Measurements from ENCODE around the gene SEZ6. TPM values are rescaled to one million over a fixed set of nuclear protein-coding genes. Genes with fewer than 3 reads are reported as not detected.

Gene SEZ6
- total RNA-seq, 1 experiment from 2014 or later, result not detected

- H3K9ac ChIP-seq (ENCODE audit: low read length), result no peak overlapping the region
- no peak for ATAC-seq
- no peaks in the 10 kb centered on the region for H3F3A ChIP-seq (ENCODE audit: low read length, unreplicated experiment)
- no peaks in the 10 kb centered on the region for H3K36me3 ChIP-seq (ENCODE audit: low read depth, low read length)
- no peak overlapping the region for H3K4me3 ChIP-seq (ENCODE audit: low read length)
- BruUV-seq (replicated peaks), result no TSS peak
- POLR2A ChIA-PET (ENCODE audit: unreplicated experiment), result no interaction called here
- H3K9me2 ChIP-seq (replicated peaks; ENCODE audit: low read length), result no peaks in the 10 kb centered on the region
- H3K9me3 ChIP-seq (ENCODE audit: low read length), result no peaks in the 10 kb centered on the region
- peaks cover 5% of the 10 kb centered on the region; the same call in 1 of the 2 replicates for H3K27me3 ChIP-seq (ENCODE audit: low read length)
- intact Hi-C loops (cut with micrococcal nuclease), result no loop called here
- TF ChIP-seq EZH2 (IDR thresholded peaks at IDR 0.05; ENCODE audit: low read length, unreplicated experiment) (no peak), EZH2phosphoT487 (IDR thresholded peaks at IDR 0.05; ENCODE audit: borderline replicate concordance, low read length) (no peak), CTCF (conservative IDR thresholded peaks at IDR 0.05; ENCODE audit: low read depth, low read length) (no peak)
- DNase-seq, result no peak
- H3K4me2 ChIP-seq (ENCODE audit: low read length), result no peak overlapping the region
- H3K4me1 ChIP-seq (ENCODE audit: insufficient read depth, low read length), result no peaks in the 10 kb centered on the region
- no peaks in the 10 kb centered on the region for H3K79me2 ChIP-seq (ENCODE audit: low read length)
- H3K27ac ChIP-seq (ENCODE audit: low read length), result no peak overlapping the region
- H2AFZ ChIP-seq (ENCODE audit: low read length), result no peak overlapping the region
- H4K20me1 ChIP-seq (ENCODE audit: low read length), result no peaks in the 10 kb centered on the region
- CTCF ChIA-PET, result no interaction called here
Measured at GRCh38 chr17:28972437-28972836, 33.4 kb downstream of the SEZ6 start.

GRCh38 chr17:28970879-28971278 lies 35.0 kb downstream of the SEZ6 start:
- no peaks in the 10 kb centered on the region for H3K79me2 ChIP-seq (ENCODE audit: low read length)
- no peak overlapping the region for H3K4me3 ChIP-seq (ENCODE audit: low read length)
- H3K9me2 ChIP-seq (replicated peaks; ENCODE audit: low read length), result no peaks in the 10 kb centered on the region
- no peak for ATAC-seq
- no TSS peak for BruUV-seq (replicated peaks)
- DNase-seq, result no peak
- H4K20me1 ChIP-seq (ENCODE audit: low read length), result no peaks in the 10 kb centered on the region
- ChIA-PET POLR2A (ENCODE audit: unreplicated experiment) (no interaction called here), CTCF (no interaction called here)
- no peaks in the 10 kb centered on the region for H3K9me3 ChIP-seq (ENCODE audit: low read length)
- no peak overlapping the region for H3K27ac ChIP-seq (ENCODE audit: low read length)
- H3K4me1 ChIP-seq (ENCODE audit: insufficient read depth, low read length), result no peaks in the 10 kb centered on the region
- H3F3A ChIP-seq (ENCODE audit: low read length, unreplicated experiment), result no peaks in the 10 kb centered on the region
- TF ChIP-seq EZH2 (IDR thresholded peaks at IDR 0.05; ENCODE audit: low read length, unreplicated experiment) (no peak), EZH2phosphoT487 (IDR thresholded peaks at IDR 0.05; ENCODE audit: borderline replicate concordance, low read length) (no peak), CTCF (conservative IDR thresholded peaks at IDR 0.05; ENCODE audit: low read depth, low read length) (no peak)
- H2AFZ ChIP-seq (ENCODE audit: low read length), result no peak overlapping the region
- H3K27me3 ChIP-seq (ENCODE audit: low read length), result peaks cover 5% of the 10 kb centered on the region; the same call in 1 of the 2 replicates
- intact Hi-C loops (cut with micrococcal nuclease), result no loop called here
- H3K4me2 ChIP-seq (ENCODE audit: low read length), result no peak overlapping the region
- no peak overlapping the region for H3K9ac ChIP-seq (ENCODE audit: low read length)
- H3K36me3 ChIP-seq (ENCODE audit: low read depth, low read length), result no peaks in the 10 kb centered on the region

GRCh38 chr17:28969706-28970393 lies 36.0 kb downstream of the SEZ6 start:
- H3K9ac ChIP-seq (ENCODE audit: low read length), result no peak overlapping the region
- ATAC-seq (no peak), DNase-seq (no peak)
- H3K4me3 ChIP-seq (ENCODE audit: low read length), result no peak overlapping the region
- CTCF ChIA-PET, result no interaction called here
- no peaks in the 10 kb centered on the region for H4K20me1 ChIP-seq (ENCODE audit: low read length)
- intact Hi-C loops (cut with micrococcal nuclease), result no loop called here
- H3K36me3 ChIP-seq (ENCODE audit: low read depth, low read length), result no peaks in the 10 kb centered on the region
- H3K27ac ChIP-seq (ENCODE audit: low read length), result no peak overlapping the region
- H3K4me2 ChIP-seq (ENCODE audit: low read length), result no peak overlapping the region
- TF ChIP-seq EZH2 (IDR thresholded peaks at IDR 0.05; ENCODE audit: low read length, unreplicated experiment) (no peak), CTCF (conservative IDR thresholded peaks at IDR 0.05; ENCODE audit: low read depth, low read length) (no peak), EZH2phosphoT487 (IDR thresholded peaks at IDR 0.05; ENCODE audit: borderline replicate concordance, low read length) (no peak)
- H3K9me3 ChIP-seq (ENCODE audit: low read length), result no peaks in the 10 kb centered on the region
- H3K27me3 ChIP-seq (ENCODE audit: low read length), result peaks cover 5% of the 10 kb centered on the region; the same call in 1 of the 2 replicates
- no peaks in the 10 kb centered on the region for H3K79me2 ChIP-seq (ENCODE audit: low read length)
- H3K4me1 ChIP-seq (ENCODE audit: insufficient read depth, low read length), result no peaks in the 10 kb centered on the region
- POLR2A ChIA-PET (ENCODE audit: unreplicated experiment), result no interaction called here
- H3F3A ChIP-seq (ENCODE audit: low read length, unreplicated experiment), result no peaks in the 10 kb centered on the region
- H2AFZ ChIP-seq (ENCODE audit: low read length), result no peak overlapping the region
- H3K9me2 ChIP-seq (replicated peaks; ENCODE audit: low read length), result no peaks in the 10 kb centered on the region
- no TSS peak for BruUV-seq (replicated peaks)
